Ovary (tissue), 3 donors: ENCODE measurements around the gene PPHLN1.

Experiments
- EP300 ChIP-seq: sonication (generic); formaldehyde crosslinking; IDR thresholded peaks from one replicate; pipeline ENCODE4 v1.6.1; 2017; ENCODE audit warnings: antibody characterized with exemption
- POLR2A ChIP-seq: fragments of 450-650 bp; IDR thresholded peaks from one replicate; pipeline ENCODE4 v1.6.1; 2017; ENCODE audit warnings: antibody characterized with exemption, mild to moderate bottlenecking, moderate library complexity
- TF ChIP-seq, protein P1 (sequence below), 3 donors: fragments of 450-650 bp in 2 of 3; fragments of 200-600 bp in 1 of 3; IDR thresholded peaks; one replicate each; pipeline versions ENCODE4 v1.5.1 to v1.8.0; 2016 to 2022; ENCODE audit warnings: antibody characterized with exemption in 3 of 3, mild to moderate bottlenecking in 1 of 3
- donor health status: DM: no; HTN: no; CAD: no.

GRCh38 chr12:42325326-42325652, 678 bp upstream of the PPHLN1 start:
- TF ChIP-seq, protein P1, sequence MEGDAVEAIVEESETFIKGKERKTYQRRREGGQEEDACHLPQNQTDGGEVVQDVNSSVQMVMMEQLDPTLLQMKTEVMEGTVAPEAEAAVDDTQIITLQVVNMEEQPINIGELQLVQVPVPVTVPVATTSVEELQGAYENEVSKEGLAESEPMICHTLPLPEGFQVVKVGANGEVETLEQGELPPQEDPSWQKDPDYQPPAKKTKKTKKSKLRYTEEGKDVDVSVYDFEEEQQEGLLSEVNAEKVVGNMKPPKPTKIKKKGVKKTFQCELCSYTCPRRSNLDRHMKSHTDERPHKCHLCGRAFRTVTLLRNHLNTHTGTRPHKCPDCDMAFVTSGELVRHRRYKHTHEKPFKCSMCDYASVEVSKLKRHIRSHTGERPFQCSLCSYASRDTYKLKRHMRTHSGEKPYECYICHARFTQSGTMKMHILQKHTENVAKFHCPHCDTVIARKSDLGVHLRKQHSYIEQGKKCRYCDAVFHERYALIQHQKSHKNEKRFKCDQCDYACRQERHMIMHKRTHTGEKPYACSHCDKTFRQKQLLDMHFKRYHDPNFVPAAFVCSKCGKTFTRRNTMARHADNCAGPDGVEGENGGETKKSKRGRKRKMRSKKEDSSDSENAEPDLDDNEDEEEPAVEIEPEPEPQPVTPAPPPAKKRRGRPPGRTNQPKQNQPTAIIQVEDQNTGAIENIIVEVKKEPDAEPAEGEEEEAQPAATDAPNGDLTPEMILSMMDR (IDR thresholded peaks at IDR 0.05), result no peak
- TF ChIP-seq EP300 (no peak), POLR2A (no peak)
